ENCODE data around the gene EFTUD2. TPM values are rescaled to one million over a fixed set of nuclear protein-coding genes. Genes with fewer than 3 reads are reported as not detected.

Gene EFTUD2
- total and polyA plus RNA-seq, 9 of the 15 experiments (the other 6 are each of a cell fraction or from before 2014, with no cell fraction given): 65.8 to 362 (median 218) TPM

DNA sequence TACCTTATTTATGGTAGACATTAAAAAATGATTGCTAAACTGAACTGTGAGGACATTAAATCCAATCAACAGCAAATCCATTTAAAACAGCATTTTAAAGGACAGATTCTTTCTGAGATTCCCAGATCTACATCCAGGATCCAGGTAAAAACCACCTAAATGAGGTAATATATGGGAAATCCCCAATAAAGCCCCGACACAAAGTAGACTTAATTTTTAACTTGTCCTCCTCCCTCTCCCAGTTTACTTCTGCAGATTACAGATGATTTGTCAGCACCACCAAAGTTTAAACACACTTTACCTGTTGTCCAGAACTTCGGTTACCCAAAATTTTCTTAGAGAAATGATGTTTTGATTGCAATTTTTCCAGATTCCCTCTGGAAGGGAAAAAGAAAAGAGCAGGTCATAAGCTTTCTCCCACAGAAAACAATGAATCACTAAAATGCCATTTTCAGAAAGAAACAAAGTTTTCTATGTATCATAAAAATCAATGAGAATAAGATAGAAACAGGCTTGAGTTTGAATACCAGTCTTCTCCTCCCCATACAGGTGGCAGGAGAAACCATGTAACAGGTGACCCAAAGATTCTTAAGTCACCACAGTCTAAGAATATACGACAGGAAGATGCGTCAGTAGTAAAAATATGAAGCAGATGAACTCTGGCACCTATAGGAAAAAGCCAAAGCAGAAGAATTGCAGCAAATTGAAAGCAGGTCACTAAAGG, 92.0 kb downstream of the EFTUD2 start:
- no peak overlapping the region for H2AFZ ChIP-seq (ENCODE audit: low read depth, low read length)
- H3K9me3 ChIP-seq (replicated peaks; ENCODE audit: control insufficient read depth, insufficient read depth, low read depth, low read length): no peaks in the 10 kb centered on the region
- no peak overlapping the region for H3K9ac ChIP-seq (ENCODE audit: insufficient read depth in 1 of 2, low read depth in 2 of 2, low read length in 2 of 2)
- no peak for ATAC-seq
- POLR2A ChIA-PET: interaction anchor here (1.2 kb wide), 1 partner anchor 13 kb away, joined by 3 read pairs; no protein-coding TSS in a partner anchor
- CTCF ChIA-PET (ENCODE audit: low intra/inter-chr PET ratio): no interaction called here
- intact Hi-C loops (cut with micrococcal nuclease): no loop called here
- DNase-seq (ENCODE audit: extremely low read depth in 1 of 4, low spot score in 3 of 4): no peak
- in situ Hi-C loops (cut with MboI): no loop called here
- no peaks in the 10 kb centered on the region for H3K79me2 ChIP-seq (ENCODE audit: control insufficient read depth, insufficient read depth, low read length)
- no peak for FAIRE-seq
- no peak overlapping the region for H3K4me2 ChIP-seq (ENCODE audit: insufficient read depth, low read length)
- H3K4me1 ChIP-seq (replicated peaks in 1 of 2; ENCODE audit: control insufficient read depth in 2 of 2, insufficient read depth in 2 of 2, low read length in 2 of 2): no peaks in the 10 kb centered on the region; a peak in 1 of 5 replicates
- BruUV-seq (replicated peaks): no TSS peak
- peaks cover 44 to 61% of the 10 kb centered on the region in 2 experiments for H3K27me3 ChIP-seq (ENCODE audit: control insufficient read depth in 2 of 2, insufficient read depth in 2 of 2, low read length in 2 of 2)
- no peak overlapping the region for H3K27ac ChIP-seq (ENCODE audit: extremely low read depth, low read depth, low read length)
- no peaks in the 10 kb centered on the region for H3K9me1 ChIP-seq (ENCODE audit: control insufficient read depth, insufficient read depth, low read length)
- no peaks in the 10 kb centered on the region for H4K20me1 ChIP-seq (replicated peaks; ENCODE audit: control insufficient read depth, insufficient read depth, low read length)
- no peaks in the 10 kb centered on the region for H3K36me3 ChIP-seq (ENCODE audit: control insufficient read depth, insufficient read depth, low read length)
- no peak overlapping the region for H3K4me3 ChIP-seq
- 0% methylated on average over 4 of the region's 4 CpGs for WGBS (ENCODE audit: insufficient coverage, low coverage, missing lambda C conversion rate)
- TF ChIP-seq, protein P1, sequence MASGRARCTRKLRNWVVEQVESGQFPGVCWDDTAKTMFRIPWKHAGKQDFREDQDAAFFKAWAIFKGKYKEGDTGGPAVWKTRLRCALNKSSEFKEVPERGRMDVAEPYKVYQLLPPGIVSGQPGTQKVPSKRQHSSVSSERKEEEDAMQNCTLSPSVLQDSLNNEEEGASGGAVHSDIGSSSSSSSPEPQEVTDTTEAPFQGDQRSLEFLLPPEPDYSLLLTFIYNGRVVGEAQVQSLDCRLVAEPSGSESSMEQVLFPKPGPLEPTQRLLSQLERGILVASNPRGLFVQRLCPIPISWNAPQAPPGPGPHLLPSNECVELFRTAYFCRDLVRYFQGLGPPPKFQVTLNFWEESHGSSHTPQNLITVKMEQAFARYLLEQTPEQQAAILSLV (tag; IDR thresholded peaks at IDR 0.05): no peak
- TF ChIP-seq ZNF324 (CRISPR knock-in tag; IDR thresholded peaks at IDR 0.05) (no peak), DIDO1 (tag; IDR thresholded peaks at IDR 0.05; ENCODE audit: low read depth) (no peak), TFAP4 (CRISPR knock-in tag; IDR thresholded peaks at IDR 0.05; ENCODE audit: borderline replicate concordance) (no peak), CXXC5 (CRISPR knock-in tag; IDR thresholded peaks at IDR 0.05) (no peak), POLR2A (conservative IDR thresholded peaks at IDR 0.05) (no peak), PBX2 (CRISPR knock-in tag; IDR thresholded peaks at IDR 0.05; ENCODE audit: low read depth) (no peak), PBX2 (tag; conservative IDR thresholded peaks at IDR 0.05; ENCODE audit: low read depth) (no peak), ZNF274 (IDR thresholded peaks at IDR 0.05; ENCODE audit: borderline replicate concordance, low read depth, low read length) (no peak), ZNF134 (CRISPR knock-in tag; conservative IDR thresholded peaks at IDR 0.05) (no peak), HNRNPLL (IDR thresholded peaks at IDR 0.05; ENCODE audit: low read depth, low read length, poor library complexity, severe bottlenecking) (no peak), SAP30 (IDR thresholded peaks at IDR 0.05; ENCODE audit: borderline replicate concordance, insufficient read depth, low read depth, low read length, poor library complexity, severe bottlenecking) (no peak), NBN (IDR thresholded peaks at IDR 0.05; ENCODE audit: low read depth) (no peak), HSF4 (CRISPR knock-in tag; IDR thresholded peaks at IDR 0.05; ENCODE audit: borderline replicate concordance) (no peak)
- TF ChIP-seq, protein P2, sequence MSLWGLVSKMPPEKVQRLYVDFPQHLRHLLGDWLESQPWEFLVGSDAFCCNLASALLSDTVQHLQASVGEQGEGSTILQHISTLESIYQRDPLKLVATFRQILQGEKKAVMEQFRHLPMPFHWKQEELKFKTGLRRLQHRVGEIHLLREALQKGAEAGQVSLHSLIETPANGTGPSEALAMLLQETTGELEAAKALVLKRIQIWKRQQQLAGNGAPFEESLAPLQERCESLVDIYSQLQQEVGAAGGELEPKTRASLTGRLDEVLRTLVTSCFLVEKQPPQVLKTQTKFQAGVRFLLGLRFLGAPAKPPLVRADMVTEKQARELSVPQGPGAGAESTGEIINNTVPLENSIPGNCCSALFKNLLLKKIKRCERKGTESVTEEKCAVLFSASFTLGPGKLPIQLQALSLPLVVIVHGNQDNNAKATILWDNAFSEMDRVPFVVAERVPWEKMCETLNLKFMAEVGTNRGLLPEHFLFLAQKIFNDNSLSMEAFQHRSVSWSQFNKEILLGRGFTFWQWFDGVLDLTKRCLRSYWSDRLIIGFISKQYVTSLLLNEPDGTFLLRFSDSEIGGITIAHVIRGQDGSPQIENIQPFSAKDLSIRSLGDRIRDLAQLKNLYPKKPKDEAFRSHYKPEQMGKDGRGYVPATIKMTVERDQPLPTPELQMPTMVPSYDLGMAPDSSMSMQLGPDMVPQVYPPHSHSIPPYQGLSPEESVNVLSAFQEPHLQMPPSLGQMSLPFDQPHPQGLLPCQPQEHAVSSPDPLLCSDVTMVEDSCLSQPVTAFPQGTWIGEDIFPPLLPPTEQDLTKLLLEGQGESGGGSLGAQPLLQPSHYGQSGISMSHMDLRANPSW (CRISPR knock-in tag; IDR thresholded peaks at IDR 0.05): no peak

All from K562 (cell line).